GM20000 (cell line): ENCODE measurements around the gene CLEC18C.
A peak's percentile ranks its signal among the peaks of the same experiment; 100 is the strongest.
"Not testable (repeated sequence)": the region's sequence is repeated elsewhere in the genome, so short reads cannot be mapped to it uniquely, and the experiment has no call there.

Experiments
- DNase-seq: peaks from one replicate; pipeline ENCODE4 v3.0.0; 2012; ENCODE audit warnings: low spot score
- TF ChIP-seq, protein P1 (sequence below): IDR thresholded peaks from 2 replicates; pipeline ENCODE4 v1.5.1; 2012; ENCODE audit warnings: mild to moderate bottlenecking, control low read depth; ENCODE audit errors: extremely low read depth, missing control alignments

CLEC18C gene

DNA sequence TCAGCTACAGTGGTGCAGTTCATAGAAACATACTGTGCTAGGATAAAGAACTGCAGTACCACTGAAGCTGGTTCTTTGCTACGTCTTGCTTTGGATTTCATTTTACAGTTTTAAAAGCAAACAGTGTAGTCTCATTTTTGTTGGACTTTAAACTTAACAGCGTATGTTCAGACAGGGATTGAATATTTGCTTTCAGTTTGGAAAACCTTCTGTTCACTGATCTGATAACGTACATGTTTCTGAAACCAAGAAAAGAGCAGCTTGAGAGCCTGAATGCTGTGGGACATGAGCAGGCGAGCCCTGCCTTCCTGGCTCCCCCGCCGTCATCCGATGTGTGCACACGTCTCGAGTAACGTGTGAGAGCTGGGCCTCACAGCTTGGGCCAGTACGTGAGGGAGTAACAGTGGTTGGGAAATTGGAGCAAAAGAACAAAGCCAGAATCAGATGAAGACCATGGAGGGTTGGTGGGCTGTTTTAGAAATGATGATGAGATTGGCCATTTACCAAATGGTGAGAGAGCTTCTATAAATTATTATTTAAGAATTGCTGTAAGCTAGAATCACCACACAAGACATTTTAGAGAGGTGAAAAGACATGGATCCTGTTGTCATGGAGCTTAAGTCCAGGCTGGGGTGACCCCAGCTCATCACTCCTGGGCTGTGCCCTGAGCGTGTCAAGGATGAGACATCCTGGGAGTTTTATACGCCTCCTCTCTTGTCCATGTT is 20.8 kb upstream of the CLEC18C start:
- TF ChIP-seq, protein P1, sequence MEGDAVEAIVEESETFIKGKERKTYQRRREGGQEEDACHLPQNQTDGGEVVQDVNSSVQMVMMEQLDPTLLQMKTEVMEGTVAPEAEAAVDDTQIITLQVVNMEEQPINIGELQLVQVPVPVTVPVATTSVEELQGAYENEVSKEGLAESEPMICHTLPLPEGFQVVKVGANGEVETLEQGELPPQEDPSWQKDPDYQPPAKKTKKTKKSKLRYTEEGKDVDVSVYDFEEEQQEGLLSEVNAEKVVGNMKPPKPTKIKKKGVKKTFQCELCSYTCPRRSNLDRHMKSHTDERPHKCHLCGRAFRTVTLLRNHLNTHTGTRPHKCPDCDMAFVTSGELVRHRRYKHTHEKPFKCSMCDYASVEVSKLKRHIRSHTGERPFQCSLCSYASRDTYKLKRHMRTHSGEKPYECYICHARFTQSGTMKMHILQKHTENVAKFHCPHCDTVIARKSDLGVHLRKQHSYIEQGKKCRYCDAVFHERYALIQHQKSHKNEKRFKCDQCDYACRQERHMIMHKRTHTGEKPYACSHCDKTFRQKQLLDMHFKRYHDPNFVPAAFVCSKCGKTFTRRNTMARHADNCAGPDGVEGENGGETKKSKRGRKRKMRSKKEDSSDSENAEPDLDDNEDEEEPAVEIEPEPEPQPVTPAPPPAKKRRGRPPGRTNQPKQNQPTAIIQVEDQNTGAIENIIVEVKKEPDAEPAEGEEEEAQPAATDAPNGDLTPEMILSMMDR, result no peak
- DNase-seq, result peak; percentile 7

DNA sequence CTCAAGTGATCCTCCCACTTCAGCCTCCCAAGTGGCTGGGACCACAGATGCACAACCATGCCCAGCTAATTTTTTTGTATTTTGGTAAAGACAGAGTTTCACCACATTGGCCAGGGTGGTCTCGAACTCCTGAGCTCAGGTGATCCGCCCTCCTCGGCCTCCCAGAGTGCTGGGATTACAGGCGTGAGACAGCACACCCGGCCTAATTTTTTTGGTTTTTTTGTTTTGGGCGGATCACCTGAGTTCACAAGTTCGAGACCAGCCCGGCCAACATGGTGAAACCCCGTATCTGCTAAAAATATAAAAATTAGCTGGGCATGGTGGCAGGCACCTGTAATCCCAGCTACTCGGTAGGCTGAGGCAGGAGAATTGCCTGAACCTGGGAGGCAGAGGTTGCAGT is 18.9 kb upstream of the CLEC18C start:
- DNase-seq, result not testable (repeated sequence)

DNA sequence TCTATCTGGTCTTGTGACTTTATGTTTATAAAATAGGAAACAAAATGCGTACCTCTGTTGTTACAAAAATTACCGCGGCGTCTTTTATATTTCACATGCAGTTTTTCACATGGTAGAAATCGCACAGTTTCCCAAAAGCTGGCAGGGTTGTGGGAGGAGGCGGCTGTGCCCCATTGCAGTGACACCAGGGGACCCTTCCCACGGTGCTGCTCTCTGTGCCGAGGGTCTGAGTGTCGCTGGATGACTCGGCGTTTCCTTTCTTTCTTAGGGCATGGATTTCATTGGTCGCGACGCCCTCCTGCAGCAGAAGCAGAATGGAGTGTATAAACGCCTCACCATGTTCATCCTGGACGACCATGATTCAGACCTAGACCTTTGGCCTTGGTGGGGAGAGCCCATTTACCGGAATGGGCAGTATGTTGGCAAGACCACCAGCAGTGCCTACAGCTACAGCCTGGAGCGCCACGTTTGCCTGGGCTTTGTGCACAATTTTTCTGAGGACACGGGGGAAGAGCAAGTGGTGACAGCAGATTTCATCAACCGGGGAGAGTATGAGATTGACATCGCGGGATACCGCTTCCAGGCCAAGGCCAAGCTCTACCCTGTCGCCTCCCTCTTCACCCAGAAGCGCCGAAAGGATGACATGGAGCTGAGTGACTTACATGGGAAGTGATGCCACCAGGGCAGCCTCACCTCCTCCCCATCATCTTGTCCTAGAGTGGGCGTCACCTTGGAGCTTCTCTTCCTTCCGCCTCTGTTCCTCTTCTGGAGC is 17.2 kb upstream of the CLEC18C start:
- peak; percentile 14 for DNase-seq

DNA sequence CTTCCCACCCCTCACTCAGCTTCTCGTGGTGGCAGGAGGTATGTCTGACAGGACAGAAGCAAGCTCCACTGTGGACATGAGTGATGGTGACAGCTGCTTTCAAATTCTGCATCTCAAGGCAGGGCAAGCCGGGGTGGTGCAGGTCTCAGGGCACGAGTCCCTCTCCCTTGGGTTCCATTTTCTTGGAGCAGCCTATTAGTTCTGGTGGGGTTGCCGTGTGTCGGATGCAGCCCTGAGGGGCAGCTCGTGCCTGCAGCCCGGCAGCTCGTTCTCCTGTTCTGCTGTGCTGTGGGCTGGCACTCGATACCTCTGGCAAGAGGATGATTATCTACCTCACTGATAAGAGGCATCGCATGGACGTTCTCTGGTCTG is 16.5 kb upstream of the CLEC18C start:
- TF ChIP-seq, protein P1, result no peak
- DNase-seq, result peak; percentile 8

More for the DNA sequence above, 17.2 kb upstream of the CLEC18C start:
- TF ChIP-seq, protein P1, result no peak

DNA sequence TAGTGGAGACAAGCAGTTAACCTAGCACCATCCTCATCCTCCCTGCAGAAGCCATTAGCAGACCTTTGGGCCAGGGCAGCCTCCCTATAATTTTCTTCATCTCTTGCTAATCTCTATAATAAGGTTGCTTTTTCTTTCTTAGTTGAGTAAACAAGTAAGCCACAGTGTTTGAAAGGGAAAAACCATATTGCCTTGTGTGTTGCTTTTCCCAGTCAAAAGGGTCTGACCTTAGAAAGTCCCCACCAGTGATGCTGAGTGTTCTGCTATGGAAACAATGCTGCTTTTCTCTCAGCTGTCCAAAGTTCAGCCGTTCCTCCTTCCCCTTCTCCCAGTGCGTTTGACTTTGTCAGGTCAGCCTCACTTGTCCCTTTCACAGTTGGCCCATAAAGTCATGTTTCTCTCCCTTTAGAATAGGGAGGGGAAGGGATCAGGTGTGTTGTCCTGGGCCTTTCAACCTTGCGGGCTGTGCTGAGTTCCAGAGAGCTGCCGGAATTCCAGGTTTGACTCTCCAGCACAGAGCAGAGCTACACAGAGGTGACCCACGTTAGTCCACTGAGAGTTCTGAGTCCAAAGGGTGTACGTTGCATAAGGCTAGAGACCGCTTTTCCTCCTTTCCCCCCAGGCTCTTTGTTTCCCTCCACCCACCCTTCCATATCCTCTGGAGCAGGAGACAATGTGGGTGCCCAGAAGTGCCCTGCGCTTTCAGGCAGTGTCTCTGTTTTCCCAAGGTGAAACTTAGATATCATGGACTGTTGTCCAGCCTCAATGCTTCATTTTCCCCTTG is 15.9 kb upstream of the CLEC18C start:
- DNase-seq, result peak; percentile 9

DNA sequence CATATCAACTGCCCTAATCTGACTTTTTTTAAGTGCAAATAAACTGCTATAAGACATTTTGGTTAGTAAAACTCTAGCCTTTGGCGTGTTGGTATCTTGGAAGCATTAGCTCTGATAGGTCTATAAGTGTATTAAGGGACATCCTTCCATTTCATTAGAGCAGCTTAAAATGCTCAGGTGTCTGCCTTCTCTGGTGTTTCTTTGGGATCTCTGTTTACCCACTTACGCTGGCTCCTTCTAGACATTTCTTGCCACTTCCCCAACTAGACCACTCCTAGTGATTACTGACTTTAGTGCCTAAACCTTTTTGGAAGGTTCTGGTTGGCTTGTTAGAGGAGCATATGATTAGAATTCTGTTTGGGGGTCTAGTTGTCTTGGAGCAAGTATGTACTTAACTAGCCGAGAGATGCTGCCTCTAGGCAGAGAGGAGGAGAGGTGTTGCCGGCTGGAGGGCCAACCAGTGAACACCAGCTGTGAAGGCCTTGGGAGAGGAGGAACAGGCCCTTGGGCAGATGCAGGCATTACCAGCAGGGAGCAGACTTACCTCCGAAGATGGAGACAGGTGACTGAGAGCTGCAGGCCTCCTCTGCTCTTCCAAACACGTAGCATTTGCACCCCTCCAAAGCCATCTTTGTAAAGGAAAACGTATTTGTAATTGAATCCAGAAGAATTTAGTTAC is 15.2 kb upstream of the CLEC18C start:
- peak; percentile 18 for DNase-seq
- TF ChIP-seq, protein P1, result no peak

More for the DNA sequence above, 15.9 kb upstream of the CLEC18C start:
- TF ChIP-seq, protein P1, result no peak
